Measurements from ENCODE around the gene CRABP2.
A peak's percentile ranks its signal among the peaks of the same experiment; 100 is the strongest.

CRABP2 gene

DNA sequence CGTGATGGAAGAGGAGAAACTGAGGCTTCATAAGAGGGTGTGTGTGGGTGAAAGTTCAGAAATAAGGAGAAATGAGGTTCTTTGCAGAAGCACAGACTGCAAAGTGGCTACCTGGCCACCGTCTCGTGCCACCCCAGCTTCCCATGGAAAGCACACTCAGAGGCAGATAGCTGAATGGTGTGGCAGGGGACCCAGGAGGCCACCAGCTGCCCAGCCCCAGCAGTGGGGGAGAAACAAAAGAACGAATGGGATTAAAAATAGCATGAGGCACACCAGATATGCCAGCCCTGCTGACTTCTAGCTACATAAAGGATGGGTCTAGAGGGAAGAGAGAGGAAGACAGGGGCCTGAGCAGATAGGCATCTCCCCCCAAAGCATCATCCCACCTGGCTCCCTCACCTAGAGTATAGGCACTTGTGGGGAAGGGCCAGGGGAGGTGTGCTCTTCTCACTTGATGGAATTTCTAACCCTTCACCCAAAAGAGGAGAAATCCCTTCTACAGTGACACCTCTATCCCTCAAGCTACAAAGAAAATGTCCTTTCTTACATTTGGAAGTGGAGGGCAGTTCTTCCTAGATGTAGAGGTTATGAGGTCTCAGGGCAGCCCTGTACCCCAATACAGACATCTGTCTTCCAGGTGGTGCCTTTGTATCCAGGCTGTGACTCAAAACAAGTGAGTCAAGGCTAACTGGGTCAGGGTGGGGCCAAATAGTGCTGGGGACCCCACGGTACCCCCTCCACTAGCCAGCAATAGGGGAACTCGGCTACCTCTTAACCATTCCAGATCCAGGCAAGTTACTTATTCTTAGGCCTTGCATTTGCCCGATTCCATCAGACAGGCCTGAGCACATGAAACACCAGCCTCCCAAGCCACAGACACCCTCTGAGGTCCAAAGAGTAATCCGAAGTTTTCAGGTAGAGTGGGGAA is 42.6 kb upstream of the CRABP2 start:
- Histone ChIP-seq H3K79me2 (ENCODE audit: insufficient read depth, low read length) (peaks cover 53% of the 10 kb centered on the region), H4K20me1 (ENCODE audit: insufficient read depth, low read length) (no peaks in the 10 kb centered on the region), H3K4me2 (ENCODE audit: low read length) (peak overlapping the region; percentile 98), H2AFZ (ENCODE audit: low read length) (no peak overlapping the region), H3K4me3 (ENCODE audit: low read depth, low read length, poor library complexity, severe bottlenecking) (peak overlapping the region; percentile 91), H3K36me3 (ENCODE audit: insufficient read depth, low read length) (peaks cover 40% of the 10 kb centered on the region), H3K27ac (ENCODE audit: low read depth, low read length, poor library complexity, severe bottlenecking) (peak overlapping the region; percentile 82), H3K9me3 (ENCODE audit: low read length) (no peaks in the 10 kb centered on the region), H3K9ac (ENCODE audit: low read length) (peak overlapping the region; percentile 99), H3K9me2 (ENCODE audit: low read depth, low read length) (no peaks in the 10 kb centered on the region), H3K4me1 (ENCODE audit: insufficient read depth, low read length, severe bottlenecking) (peaks cover 50% of the 10 kb centered on the region), H3K27me3 (ENCODE audit: insufficient read depth, low read length) (no peaks in the 10 kb centered on the region), H3F3A (ENCODE audit: insufficient read depth, low read length) (no peaks in the 10 kb centered on the region)
- TF ChIP-seq, protein P1, sequence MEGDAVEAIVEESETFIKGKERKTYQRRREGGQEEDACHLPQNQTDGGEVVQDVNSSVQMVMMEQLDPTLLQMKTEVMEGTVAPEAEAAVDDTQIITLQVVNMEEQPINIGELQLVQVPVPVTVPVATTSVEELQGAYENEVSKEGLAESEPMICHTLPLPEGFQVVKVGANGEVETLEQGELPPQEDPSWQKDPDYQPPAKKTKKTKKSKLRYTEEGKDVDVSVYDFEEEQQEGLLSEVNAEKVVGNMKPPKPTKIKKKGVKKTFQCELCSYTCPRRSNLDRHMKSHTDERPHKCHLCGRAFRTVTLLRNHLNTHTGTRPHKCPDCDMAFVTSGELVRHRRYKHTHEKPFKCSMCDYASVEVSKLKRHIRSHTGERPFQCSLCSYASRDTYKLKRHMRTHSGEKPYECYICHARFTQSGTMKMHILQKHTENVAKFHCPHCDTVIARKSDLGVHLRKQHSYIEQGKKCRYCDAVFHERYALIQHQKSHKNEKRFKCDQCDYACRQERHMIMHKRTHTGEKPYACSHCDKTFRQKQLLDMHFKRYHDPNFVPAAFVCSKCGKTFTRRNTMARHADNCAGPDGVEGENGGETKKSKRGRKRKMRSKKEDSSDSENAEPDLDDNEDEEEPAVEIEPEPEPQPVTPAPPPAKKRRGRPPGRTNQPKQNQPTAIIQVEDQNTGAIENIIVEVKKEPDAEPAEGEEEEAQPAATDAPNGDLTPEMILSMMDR (IDR thresholded peaks at IDR 0.05; ENCODE audit: low read length): no peak
- TF ChIP-seq EZH2 (IDR thresholded peaks at IDR 0.05; ENCODE audit: borderline replicate concordance, low read length): no peak

DNA sequence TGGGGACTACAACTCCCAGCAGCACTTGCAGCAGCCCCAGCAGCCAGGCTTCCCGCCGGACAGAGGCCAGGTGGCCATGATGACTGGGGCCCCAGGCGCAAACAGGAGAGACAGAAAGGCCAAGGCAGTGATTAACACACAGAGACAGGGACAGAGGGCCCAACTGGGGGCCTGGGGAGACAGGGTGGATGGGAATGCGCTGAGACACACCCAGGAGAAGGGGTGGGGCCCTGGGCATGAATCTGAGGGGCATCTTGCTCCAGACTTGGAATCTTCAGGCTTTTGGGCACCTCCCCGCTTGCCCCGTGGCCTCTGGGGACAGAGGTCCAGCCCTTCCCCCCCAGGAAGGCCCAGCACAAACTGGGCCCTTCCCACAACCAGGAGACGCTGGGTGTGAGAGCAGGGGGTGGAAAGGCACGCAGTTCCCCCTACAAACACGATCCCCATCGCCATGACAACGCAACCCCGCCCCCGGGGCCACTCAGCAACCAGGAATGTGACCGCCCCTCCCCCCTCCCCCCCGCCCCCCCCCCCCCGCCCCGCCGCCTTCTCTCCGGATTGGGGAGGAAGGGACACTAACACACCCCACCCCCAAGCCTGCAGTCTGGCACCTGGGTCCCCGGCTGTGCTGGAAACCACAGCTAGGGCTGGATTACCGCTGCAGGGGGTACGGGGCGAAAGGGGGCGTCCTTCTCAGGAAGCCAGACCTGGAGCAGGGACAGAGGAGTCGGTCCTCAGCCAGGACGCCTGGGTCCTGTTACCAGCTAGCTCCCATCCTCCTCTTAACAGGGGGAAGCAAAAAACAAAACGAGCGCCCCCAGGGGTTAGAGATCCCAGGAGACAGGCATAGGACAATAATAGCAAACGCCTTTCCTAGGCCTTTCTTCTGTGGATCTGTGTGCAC is 41.6 kb upstream of the CRABP2 start:
- H3K9me3 ChIP-seq (ENCODE audit: low read length): no peaks in the 10 kb centered on the region
- TF ChIP-seq, protein P1 (IDR thresholded peaks at IDR 0.05; ENCODE audit: low read length): peak; percentile 55; the same call in 1 of the 2 replicates
- no peak for TF ChIP-seq EZH2 (IDR thresholded peaks at IDR 0.05; ENCODE audit: borderline replicate concordance, low read length)
- H3K27me3 ChIP-seq (ENCODE audit: insufficient read depth, low read length): no peaks in the 10 kb centered on the region
- peak overlapping the region; percentile 98 for H3K4me2 ChIP-seq (ENCODE audit: low read length)
- peaks cover 44% of the 10 kb centered on the region for H3K4me1 ChIP-seq (ENCODE audit: insufficient read depth, low read length, severe bottlenecking)
- peak overlapping the region; percentile 82 for H3K27ac ChIP-seq (ENCODE audit: low read depth, low read length, poor library complexity, severe bottlenecking)
- H3K9ac ChIP-seq (ENCODE audit: low read length): peak overlapping the region; percentile 99; the same call in 1 of the 2 replicates
- H3K9me2 ChIP-seq (ENCODE audit: low read depth, low read length): no peaks in the 10 kb centered on the region
- peak overlapping the region; percentile 91 for H3K4me3 ChIP-seq (ENCODE audit: low read depth, low read length, poor library complexity, severe bottlenecking)
- H3F3A ChIP-seq (ENCODE audit: insufficient read depth, low read length): 0 out of 2 replicates have a peak, but pooled peaks cover 5% of the 10 kb centered on the region
- no peaks in the 10 kb centered on the region for H4K20me1 ChIP-seq (ENCODE audit: insufficient read depth, low read length)
- no peak overlapping the region for H2AFZ ChIP-seq (ENCODE audit: low read length)
- peaks cover 50% of the 10 kb centered on the region for H3K36me3 ChIP-seq (ENCODE audit: insufficient read depth, low read length)
- peaks cover 53% of the 10 kb centered on the region for H3K79me2 ChIP-seq (ENCODE audit: insufficient read depth, low read length)

DNA sequence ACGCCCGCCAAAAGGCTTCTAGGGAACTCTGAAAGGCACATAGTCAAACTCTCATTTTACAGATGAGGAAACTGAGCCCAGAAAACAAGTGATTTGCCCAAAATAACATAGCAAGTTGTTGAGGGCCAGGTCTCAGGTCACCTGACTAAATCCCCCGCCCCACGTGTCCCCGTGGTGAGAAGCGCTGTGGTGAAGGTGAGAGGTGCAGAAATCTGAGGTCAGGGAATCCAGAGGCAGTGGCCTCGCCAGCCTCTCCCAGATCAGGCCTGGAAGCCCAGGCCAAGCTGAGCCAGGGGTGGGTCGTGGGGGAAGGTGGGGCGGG is 41.0 kb upstream of the CRABP2 start:
- peak overlapping the region; percentile 76 for H3K27ac ChIP-seq (ENCODE audit: low read depth, low read length, poor library complexity, severe bottlenecking)
- H4K20me1 ChIP-seq (ENCODE audit: insufficient read depth, low read length): no peaks in the 10 kb centered on the region
- H3K4me2 ChIP-seq (ENCODE audit: low read length): peak overlapping the region; percentile 53; the same call in 1 of the 2 replicates
- H3F3A ChIP-seq (ENCODE audit: insufficient read depth, low read length): 0 out of 2 replicates have a peak, but pooled peaks cover 9% of the 10 kb centered on the region
- no peaks in the 10 kb centered on the region for H3K9me2 ChIP-seq (ENCODE audit: low read depth, low read length)
- peaks cover 56% of the 10 kb centered on the region for H3K36me3 ChIP-seq (ENCODE audit: insufficient read depth, low read length)
- TF ChIP-seq, protein P1 (IDR thresholded peaks at IDR 0.05; ENCODE audit: low read length): no peak
- TF ChIP-seq EZH2 (IDR thresholded peaks at IDR 0.05; ENCODE audit: borderline replicate concordance, low read length): no peak
- no peaks in the 10 kb centered on the region for H3K9me3 ChIP-seq (ENCODE audit: low read length)
- H3K4me1 ChIP-seq (ENCODE audit: insufficient read depth, low read length, severe bottlenecking): peaks cover 50% of the 10 kb centered on the region
- peaks cover 53% of the 10 kb centered on the region for H3K79me2 ChIP-seq (ENCODE audit: insufficient read depth, low read length)
- no peak overlapping the region for H3K9ac ChIP-seq (ENCODE audit: low read length)
- H3K4me3 ChIP-seq (ENCODE audit: low read depth, low read length, poor library complexity, severe bottlenecking): no peak overlapping the region
- H2AFZ ChIP-seq (ENCODE audit: low read length): no peak overlapping the region
- no peaks in the 10 kb centered on the region for H3K27me3 ChIP-seq (ENCODE audit: insufficient read depth, low read length)
